NB4 (cell line): ENCODE data around the gene ILK.

Source experiments
- DNase-seq: peaks from one replicate; pipeline ENCODE4 v3.0.0; 2010; ENCODE audit warnings: low read depth
- H3K4me3 ChIP-seq: one replicate; pipeline ENCODE4 v1.5.1; 2011; ENCODE audit warnings: mild to moderate bottlenecking, low read depth, low read length, moderate library complexity
- CTCF ChIP-seq: IDR thresholded peaks from one replicate; pipeline ENCODE4 v1.5.1; 2012; ENCODE audit warnings: low read depth, low read length
- MYC ChIP-seq: IDR thresholded peaks from 2 replicates; pipeline ENCODE4 v1.6.1; 2011; ENCODE audit warnings: low read depth, low read length
- POLR2A ChIP-seq: IDR thresholded peaks from 2 replicates; pipeline ENCODE4 v1.6.1; 2011; ENCODE audit warnings: mild to moderate bottlenecking; ENCODE audit not compliant: insufficient read length; ENCODE audit errors: extremely low read depth
- TF ChIP-seq, protein P1 (sequence below): IDR thresholded peaks from 2 replicates; pipeline ENCODE4 v1.6.1; 2011; ENCODE audit warnings: low read depth, low read length

The ILK gene

GRCh38 chr11:6609502-6610015 lies 6.0 kb downstream of the ILK start:
- H3K4me3 ChIP-seq: no peak overlapping the region
- no peak for DNase-seq
- TF ChIP-seq MYC: no peak
- TF ChIP-seq, protein P1, sequence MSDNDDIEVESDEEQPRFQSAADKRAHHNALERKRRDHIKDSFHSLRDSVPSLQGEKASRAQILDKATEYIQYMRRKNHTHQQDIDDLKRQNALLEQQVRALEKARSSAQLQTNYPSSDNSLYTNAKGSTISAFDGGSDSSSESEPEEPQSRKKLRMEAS: no peak
- TF ChIP-seq POLR2A: no peak
- no peak for TF ChIP-seq CTCF

DNA sequence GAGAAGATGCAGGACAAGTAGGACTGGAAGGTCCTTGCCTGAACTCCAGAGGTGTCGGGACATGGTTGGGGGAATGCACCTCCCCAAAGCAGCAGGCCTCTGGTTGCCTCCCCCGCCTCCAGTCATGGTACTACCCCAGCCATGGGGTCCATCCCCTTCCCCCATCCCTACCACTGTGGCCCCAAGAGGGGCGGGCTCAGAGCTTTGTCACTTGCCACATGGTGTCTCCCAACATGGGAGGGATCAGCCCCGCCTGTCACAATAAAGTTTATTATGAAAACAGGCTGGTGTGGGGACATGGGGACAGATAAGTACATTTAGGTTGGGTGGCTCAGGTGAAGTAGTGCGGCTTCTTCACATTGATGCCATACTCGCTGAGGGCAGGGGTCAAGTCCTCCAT lies 7.0 kb downstream of the ILK start:
- peak overlapping the region; percentile 86 for H3K4me3 ChIP-seq
- DNase-seq: no peak
- TF ChIP-seq, protein P1: no peak
- TF ChIP-seq POLR2A: no peak
- no peak for TF ChIP-seq MYC
- no peak for TF ChIP-seq CTCF

- no peak for TF ChIP-seq CTCF
- TF ChIP-seq MYC: no peak
- TF ChIP-seq, protein P1: peak; percentile 6; the same call in 1 of the 2 replicates
- peak; percentile 50 for DNase-seq
- peak overlapping the region; percentile 86 for H3K4me3 ChIP-seq
These were observed 7.8 kb downstream of the ILK start for GRCh38 chr11:6611092-6611962.

DNA sequence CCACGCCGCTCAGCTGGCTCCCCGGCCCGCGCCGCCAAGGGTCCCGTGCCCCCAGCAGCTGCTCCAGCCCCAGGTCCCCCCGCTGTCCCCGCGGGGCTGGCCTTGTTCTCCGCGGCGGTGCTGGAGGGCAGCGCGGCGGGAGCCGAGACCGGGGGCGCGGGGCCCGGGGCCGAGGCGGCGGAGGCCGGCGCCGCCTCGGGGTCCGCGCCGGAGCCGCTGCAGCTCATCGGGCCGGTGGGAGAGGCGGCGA lies 8.3 kb downstream of the ILK start:
- DNase-seq: no peak
- peak overlapping the region; percentile 86 for H3K4me3 ChIP-seq
- TF ChIP-seq MYC (no peak), POLR2A (no peak), CTCF (no peak)
- TF ChIP-seq, protein P1: no peak

GRCh38 chr11:6612213-6613041 lies 8.9 kb downstream of the ILK start, which contains the start of gene TAF10:
Gene TAF10, minus strand, starts transcription at chr11:6612216. Its CDS starts 27 bp downstream, at chr11:6612189.
- H3K4me3 ChIP-seq: peak within 1 kb of the TSS; percentile 86
- DNase-seq: peak; percentile 98
- TF ChIP-seq POLR2A (peak; percentile 86), MYC (peak; percentile 59; the same call in 1 of the 2 replicates), CTCF (peak; percentile 61)
- TF ChIP-seq, protein P1: peak; percentile 69
